ENCODE data around the gene ABI2.

GRCh38 chr2:203438528-203438927, 110.3 kb downstream of the ABI2 start:
- TF ChIP-seq CTCF (IDR thresholded peaks at IDR 0.05) (no peak), POLR2A (IDR thresholded peaks at IDR 0.05) (no peak)
